Astrocyte (in vitro differentiated cells and primary cell): ENCODE data around the gene SKIL.

Experiments used
- EZH2 ChIP-seq: IDR thresholded peaks from 2 replicates; pipeline ENCODE4 v1.6.1; 2012; ENCODE audit warnings: mild to moderate bottlenecking, low read length, inconsistent platforms; ENCODE audit not compliant: insufficient read depth
- TF ChIP-seq, protein P1 (sequence below): IDR thresholded peaks from 2 replicates; pipeline ENCODE4 v1.5.1; 2011; ENCODE audit warnings: low read depth, mild to moderate bottlenecking, inconsistent platforms, low read length, moderate library complexity; ENCODE audit not compliant: insufficient read depth

DNA sequence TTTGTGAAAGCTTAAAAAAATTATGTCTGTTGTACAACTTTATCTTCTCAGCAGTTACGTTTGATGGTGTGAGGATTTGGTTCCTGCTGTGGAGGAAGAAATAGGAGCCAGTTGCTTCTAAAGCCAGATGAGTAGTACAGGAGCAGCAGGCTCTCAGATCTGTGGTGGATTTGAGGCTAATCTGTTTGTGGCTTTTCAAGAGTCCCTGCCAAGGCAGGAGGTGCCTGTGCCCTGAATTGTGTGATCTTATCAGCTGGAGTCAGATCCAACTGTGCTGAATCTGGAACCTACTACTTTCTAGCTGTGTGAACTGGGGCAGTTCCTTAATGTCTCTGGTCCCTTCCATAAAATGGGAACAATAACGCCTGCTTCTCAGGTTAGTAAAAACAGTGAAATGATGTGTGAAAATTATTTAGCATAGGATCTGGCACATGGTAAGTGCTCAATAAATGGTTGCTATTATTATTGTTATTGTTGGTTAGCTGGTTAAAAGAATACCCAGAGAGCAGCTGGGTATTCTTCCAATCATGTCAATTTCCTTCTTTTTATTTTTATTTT, 68.8 kb downstream of the SKIL start:
- TF ChIP-seq, protein P1, sequence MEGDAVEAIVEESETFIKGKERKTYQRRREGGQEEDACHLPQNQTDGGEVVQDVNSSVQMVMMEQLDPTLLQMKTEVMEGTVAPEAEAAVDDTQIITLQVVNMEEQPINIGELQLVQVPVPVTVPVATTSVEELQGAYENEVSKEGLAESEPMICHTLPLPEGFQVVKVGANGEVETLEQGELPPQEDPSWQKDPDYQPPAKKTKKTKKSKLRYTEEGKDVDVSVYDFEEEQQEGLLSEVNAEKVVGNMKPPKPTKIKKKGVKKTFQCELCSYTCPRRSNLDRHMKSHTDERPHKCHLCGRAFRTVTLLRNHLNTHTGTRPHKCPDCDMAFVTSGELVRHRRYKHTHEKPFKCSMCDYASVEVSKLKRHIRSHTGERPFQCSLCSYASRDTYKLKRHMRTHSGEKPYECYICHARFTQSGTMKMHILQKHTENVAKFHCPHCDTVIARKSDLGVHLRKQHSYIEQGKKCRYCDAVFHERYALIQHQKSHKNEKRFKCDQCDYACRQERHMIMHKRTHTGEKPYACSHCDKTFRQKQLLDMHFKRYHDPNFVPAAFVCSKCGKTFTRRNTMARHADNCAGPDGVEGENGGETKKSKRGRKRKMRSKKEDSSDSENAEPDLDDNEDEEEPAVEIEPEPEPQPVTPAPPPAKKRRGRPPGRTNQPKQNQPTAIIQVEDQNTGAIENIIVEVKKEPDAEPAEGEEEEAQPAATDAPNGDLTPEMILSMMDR = no peak
- no peak for TF ChIP-seq EZH2
